ENCODE results near the gene HOXD13. TPM values are rescaled to one million over a fixed set of nuclear protein-coding genes. Genes with fewer than 3 reads are reported as not detected.

HOXD13 gene
- total RNA-seq, 2 experiments from 2014 or later, result not detected

- Histone ChIP-seq H3K4me3 (ENCODE audit: low read depth, low read length, poor library complexity, severe bottlenecking) (no peak overlapping the region), H4K20me1 (ENCODE audit: insufficient read depth, low read length) (no peaks in the 10 kb centered on the region), H3K4me2 (ENCODE audit: low read length) (peak overlapping the region; percentile 67; the same call in 1 of the 2 replicates), H3K27ac (ENCODE audit: low read depth, low read length, poor library complexity, severe bottlenecking) (no peak overlapping the region), H3K9me3 (ENCODE audit: low read length) (no peaks in the 10 kb centered on the region), H2AFZ (ENCODE audit: low read length) (no peak overlapping the region), H3K9me2 (ENCODE audit: insufficient read depth, low read length) (no peaks in the 10 kb centered on the region), H3K36me3 (ENCODE audit: insufficient read depth, low read length) (no peaks in the 10 kb centered on the region), H3K79me2 (ENCODE audit: insufficient read depth, low read depth, low read length) (no peaks in the 10 kb centered on the region), H3K4me1 (ENCODE audit: insufficient read depth, low read length, poor library complexity, severe bottlenecking) (peaks cover 3% of the 10 kb centered on the region)
- BruUV-seq (replicated peaks), result no TSS peak
- ChIA-PET POLR2A (interaction anchor here (1.0 kb wide), 1 partner anchor 315 kb away, joined by 3 read pairs; no protein-coding TSS in a partner anchor), CTCF (ENCODE audit: unreplicated experiment) (interaction anchor here (0.6 to 0.7 kb wide), 5 partner anchors 45 to 374 kb away, joined by 3 to 14 read pairs (median 3); no protein-coding TSS in a partner anchor)
- DNase-seq (ENCODE audit: low spot score), result no peak
- TF ChIP-seq EZH2phosphoT487 (IDR thresholded peaks at IDR 0.05; ENCODE audit: borderline replicate concordance, low read depth, low read length) (no peak), CTCF (conservative IDR thresholded peaks at IDR 0.05; ENCODE audit: low read length) (no peak)
- intact Hi-C loops (cut with micrococcal nuclease; ENCODE audit: unreplicated experiment), result loop anchor here (1.0 kb wide), 2 partner anchors 315 to 512 kb away; no protein-coding TSS in a partner anchor
Measured at GRCh38 chr2:176139661-176140512, 47.4 kb downstream of the HOXD13 start.

- TF ChIP-seq EZH2phosphoT487 (IDR thresholded peaks at IDR 0.05; ENCODE audit: borderline replicate concordance, low read depth, low read length) (no peak), CTCF (conservative IDR thresholded peaks at IDR 0.05; ENCODE audit: low read length) (peak; percentile 80)
- Histone ChIP-seq H2AFZ (ENCODE audit: low read length) (peak overlapping the region; percentile 8; the same call in 1 of the 2 replicates), H3K36me3 (ENCODE audit: insufficient read depth, low read length) (no peaks in the 10 kb centered on the region), H3K27ac (ENCODE audit: low read depth, low read length, poor library complexity, severe bottlenecking) (no peak overlapping the region), H3K4me1 (ENCODE audit: insufficient read depth, low read length, poor library complexity, severe bottlenecking) (peaks cover 3% of the 10 kb centered on the region), H4K20me1 (ENCODE audit: insufficient read depth, low read length) (no peaks in the 10 kb centered on the region), H3K79me2 (ENCODE audit: insufficient read depth, low read depth, low read length) (no peaks in the 10 kb centered on the region), H3K4me2 (ENCODE audit: low read length) (peak overlapping the region; percentile 67; the same call in 1 of the 2 replicates), H3K9me2 (ENCODE audit: insufficient read depth, low read length) (no peaks in the 10 kb centered on the region), H3K9me3 (ENCODE audit: low read length) (no peaks in the 10 kb centered on the region), H3K4me3 (ENCODE audit: low read depth, low read length, poor library complexity, severe bottlenecking) (peak overlapping the region; percentile 57)
- DNase-seq (ENCODE audit: low spot score), result peak; percentile 68
- BruUV-seq (replicated peaks), result no TSS peak
- ChIA-PET POLR2A (interaction anchor here (0.6 to 1.0 kb wide), 2 partner anchors 314 to 321 kb away, joined by 3 read pairs; no protein-coding TSS in a partner anchor), CTCF (ENCODE audit: unreplicated experiment) (interaction anchor here (0.6 to 0.9 kb wide), 5 partner anchors 46 to 373 kb away, joined by 3 to 14 read pairs (median 3); no protein-coding TSS in a partner anchor)
- intact Hi-C loops (cut with micrococcal nuclease; ENCODE audit: unreplicated experiment), result loop anchor here (1.0 kb wide), 2 partner anchors 315 to 512 kb away; no protein-coding TSS in a partner anchor
Measured at GRCh38 chr2:176140513-176141317, 48.2 kb downstream of the HOXD13 start.
